Measurements from ENCODE around the gene HES7. TPM values are rescaled to one million over a fixed set of nuclear protein-coding genes. Genes with fewer than 3 reads are reported as not detected.

Gene HES7
- total RNA-seq, 1 experiment from 2014 or later = 0.61 TPM

DNA sequence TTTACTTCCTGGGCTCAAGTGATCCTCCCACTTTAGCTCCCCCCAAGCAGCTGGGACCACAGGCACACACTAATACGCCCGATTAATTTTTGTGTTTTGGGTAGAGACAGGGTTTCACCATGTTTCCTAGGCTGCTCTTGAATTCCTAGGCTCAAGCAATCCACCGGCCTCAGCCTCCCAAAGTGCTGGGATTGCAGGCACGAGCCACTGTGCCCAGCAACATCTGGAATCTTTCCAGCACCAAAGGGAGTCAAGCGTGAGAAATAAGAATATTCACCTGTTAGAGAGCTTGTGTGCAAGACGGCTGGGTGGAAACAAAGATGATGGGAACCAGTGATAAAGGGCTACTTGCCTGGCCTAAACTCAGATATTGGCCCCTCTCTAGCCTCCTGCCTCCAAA lies 22.2 kb downstream of the HES7 start:
- RAD21 ChIA-PET (ENCODE audit: low non-redundant PET in 1 of 2, low total read pairs in 2 of 2, uncharacterized antibody in 2 of 2, unreplicated experiment in 2 of 2) = no interaction called here
- CTCF ChIA-PET = interaction anchor here (0.7 to 1.3 kb wide), 4 partner anchors 8 to 50 kb away, joined by 3 to 4 read pairs (median 4); partner anchors contain the start of gene PER1

More for the DNA sequence above, 22.2 kb downstream of the HES7 start:
- Histone ChIP-seq H3K27ac (ENCODE audit: low read depth, low read length) (no peak overlapping the region), H3K79me2 (ENCODE audit: insufficient read depth, low read length) (no peaks in the 10 kb centered on the region), H3K27me3 (ENCODE audit: insufficient read depth, low read length) (no peaks in the 10 kb centered on the region), H3K4me1 (ENCODE audit: control insufficient read depth in 1 of 2, insufficient read depth in 2 of 2, low read length in 2 of 2) (peaks cover 0 to 11% of the 10 kb centered on the region in 2 experiments; a peak in 3 of 4 replicates), H2AFZ (ENCODE audit: low read depth, low read length, poor library complexity, severe bottlenecking) (no peak overlapping the region), H3K4me3 (replicated peaks in 1 of 2; ENCODE audit: low read depth in 1 of 2, low read length in 2 of 2) (no peak overlapping the region), H3K4me2 (ENCODE audit: low read length) (no peak overlapping the region), H4K20me1 (ENCODE audit: insufficient read depth) (no peaks in the 10 kb centered on the region), H3K9me3 (ENCODE audit: control insufficient read depth in 1 of 2, insufficient read depth in 1 of 2, low read depth in 1 of 2, low read length in 2 of 2) (no peaks in the 10 kb centered on the region), H3K9me2 (ENCODE audit: insufficient read depth) (no peaks in the 10 kb centered on the region), H3K9ac (ENCODE audit: low read length) (no peak overlapping the region), H3K36me3 (ENCODE audit: control insufficient read depth in 1 of 2, insufficient read depth in 2 of 2, low read length in 2 of 2) (no peaks in the 10 kb centered on the region)
- TF ChIP-seq SP1 (IDR thresholded peaks at IDR 0.05; ENCODE audit: low read depth) (no peak), ZFX (IDR thresholded peaks at IDR 0.05) (no peak), EZH2 (IDR thresholded peaks at IDR 0.05) (no peak), RAD21 (IDR thresholded peaks at IDR 0.05; ENCODE audit: low read depth) (no peak), SIN3A (IDR thresholded peaks at IDR 0.05; ENCODE audit: low read depth) (no peak), FOSL1 (IDR thresholded peaks at IDR 0.05; ENCODE audit: low read depth) (no peak), POLR2AphosphoS5 (IDR thresholded peaks at IDR 0.05; ENCODE audit: low read depth, low read length) (no peak), EGR1 (IDR thresholded peaks at IDR 0.05; ENCODE audit: low read depth) (no peak), ELF1 (IDR thresholded peaks at IDR 0.05; ENCODE audit: borderline replicate concordance, low read depth) (no peak)
- TF ChIP-seq, protein P1, sequence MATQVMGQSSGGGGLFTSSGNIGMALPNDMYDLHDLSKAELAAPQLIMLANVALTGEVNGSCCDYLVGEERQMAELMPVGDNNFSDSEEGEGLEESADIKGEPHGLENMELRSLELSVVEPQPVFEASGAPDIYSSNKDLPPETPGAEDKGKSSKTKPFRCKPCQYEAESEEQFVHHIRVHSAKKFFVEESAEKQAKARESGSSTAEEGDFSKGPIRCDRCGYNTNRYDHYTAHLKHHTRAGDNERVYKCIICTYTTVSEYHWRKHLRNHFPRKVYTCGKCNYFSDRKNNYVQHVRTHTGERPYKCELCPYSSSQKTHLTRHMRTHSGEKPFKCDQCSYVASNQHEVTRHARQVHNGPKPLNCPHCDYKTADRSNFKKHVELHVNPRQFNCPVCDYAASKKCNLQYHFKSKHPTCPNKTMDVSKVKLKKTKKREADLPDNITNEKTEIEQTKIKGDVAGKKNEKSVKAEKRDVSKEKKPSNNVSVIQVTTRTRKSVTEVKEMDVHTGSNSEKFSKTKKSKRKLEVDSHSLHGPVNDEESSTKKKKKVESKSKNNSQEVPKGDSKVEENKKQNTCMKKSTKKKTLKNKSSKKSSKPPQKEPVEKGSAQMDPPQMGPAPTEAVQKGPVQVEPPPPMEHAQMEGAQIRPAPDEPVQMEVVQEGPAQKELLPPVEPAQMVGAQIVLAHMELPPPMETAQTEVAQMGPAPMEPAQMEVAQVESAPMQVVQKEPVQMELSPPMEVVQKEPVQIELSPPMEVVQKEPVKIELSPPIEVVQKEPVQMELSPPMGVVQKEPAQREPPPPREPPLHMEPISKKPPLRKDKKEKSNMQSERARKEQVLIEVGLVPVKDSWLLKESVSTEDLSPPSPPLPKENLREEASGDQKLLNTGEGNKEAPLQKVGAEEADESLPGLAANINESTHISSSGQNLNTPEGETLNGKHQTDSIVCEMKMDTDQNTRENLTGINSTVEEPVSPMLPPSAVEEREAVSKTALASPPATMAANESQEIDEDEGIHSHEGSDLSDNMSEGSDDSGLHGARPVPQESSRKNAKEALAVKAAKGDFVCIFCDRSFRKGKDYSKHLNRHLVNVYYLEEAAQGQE (IDR thresholded peaks at IDR 0.05; ENCODE audit: low read depth) = no peak
- TF ChIP-seq, protein P2, sequence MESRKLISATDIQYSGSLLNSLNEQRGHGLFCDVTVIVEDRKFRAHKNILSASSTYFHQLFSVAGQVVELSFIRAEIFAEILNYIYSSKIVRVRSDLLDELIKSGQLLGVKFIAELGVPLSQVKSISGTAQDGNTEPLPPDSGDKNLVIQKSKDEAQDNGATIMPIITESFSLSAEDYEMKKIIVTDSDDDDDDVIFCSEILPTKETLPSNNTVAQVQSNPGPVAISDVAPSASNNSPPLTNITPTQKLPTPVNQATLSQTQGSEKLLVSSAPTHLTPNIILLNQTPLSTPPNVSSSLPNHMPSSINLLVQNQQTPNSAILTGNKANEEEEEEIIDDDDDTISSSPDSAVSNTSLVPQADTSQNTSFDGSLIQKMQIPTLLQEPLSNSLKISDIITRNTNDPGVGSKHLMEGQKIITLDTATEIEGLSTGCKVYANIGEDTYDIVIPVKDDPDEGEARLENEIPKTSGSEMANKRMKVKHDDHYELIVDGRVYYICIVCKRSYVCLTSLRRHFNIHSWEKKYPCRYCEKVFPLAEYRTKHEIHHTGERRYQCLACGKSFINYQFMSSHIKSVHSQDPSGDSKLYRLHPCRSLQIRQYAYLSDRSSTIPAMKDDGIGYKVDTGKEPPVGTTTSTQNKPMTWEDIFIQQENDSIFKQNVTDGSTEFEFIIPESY (IDR thresholded peaks at IDR 0.05; ENCODE audit: extremely low read depth, insufficient replicate concordance, low read length) = no peak
- intact Hi-C loops (cut with micrococcal nuclease) = no loop called here
- DNase-seq (ENCODE audit: low read depth, low spot score) (no peak), ATAC-seq (no peak)
- POLR2A ChIA-PET = interaction anchor here (1.1 kb wide), 1 partner anchor 71 kb away, joined by 3 read pairs; no protein-coding TSS in a partner anchor
- BruUV-seq (replicated peaks) = no TSS peak
